Upper lobe of left lung (tissue), 4 donors: Measurements from ENCODE around the gene DMTF1.
"Not testable (repeated sequence)": the region's sequence is repeated elsewhere in the genome, so short reads cannot be mapped to it uniquely, and the experiment has no call there.

Experiments used
- CTCF ChIP-seq, 6 experiments: fragments of 450-650 bp in 4 of 6; fragments of 200-600 bp in 2 of 6; sonication (generic) in 2 of 6; IDR thresholded peaks; one replicate each; pipeline ENCODE4 v1.5.1; 2016 to 2019; ENCODE audit warnings: antibody characterized with exemption in 6 of 6
- EP300 ChIP-seq, 4 donors: sonication (generic); formaldehyde crosslinking; IDR thresholded peaks; one replicate each; pipeline ENCODE4 v1.5.1; 2017; ENCODE audit warnings: antibody characterized with exemption in 4 of 4, control low read depth in 2 of 4
- POLR2A ChIP-seq, 4 donors: fragments of 450-650 bp; IDR thresholded peaks; one replicate each; pipeline ENCODE4 v1.5.1; 2016 to 2017; ENCODE audit warnings: antibody characterized with exemption in 4 of 4, mild to moderate bottlenecking in 2 of 4

- not testable (repeated sequence) for TF ChIP-seq CTCF, EP300, POLR2A (IDR thresholded peaks at IDR 0.05)
Observed at GRCh38 chr7:87238464-87239051, 86.3 kb downstream of the DMTF1 start.
